Epithelial cell of esophagus (primary cell): ENCODE measurements around the gene ZFR.
"Not testable (repeated sequence)": the region's sequence is repeated elsewhere in the genome, so short reads cannot be mapped to it uniquely, and the experiment has no call there.

Experiments used
- DNase-seq: peaks from one replicate; pipeline ENCODE4 v3.0.0; 2010; ENCODE audit warnings: low read depth
- H3K4me3 ChIP-seq: 2 replicates; pipeline ENCODE4 v1.5.1; 2011; ENCODE audit warnings: mild to moderate bottlenecking, low read length, control low read depth
- TF ChIP-seq, protein P1 (sequence below): IDR thresholded peaks from 2 replicates; pipeline ENCODE4 v1.5.1; 2011; ENCODE audit warnings: low read depth, mild to moderate bottlenecking, low read length, control low read depth, inconsistent platforms; ENCODE audit not compliant: insufficient read depth; ENCODE audit errors: missing control alignments

ZFR gene

DNA sequence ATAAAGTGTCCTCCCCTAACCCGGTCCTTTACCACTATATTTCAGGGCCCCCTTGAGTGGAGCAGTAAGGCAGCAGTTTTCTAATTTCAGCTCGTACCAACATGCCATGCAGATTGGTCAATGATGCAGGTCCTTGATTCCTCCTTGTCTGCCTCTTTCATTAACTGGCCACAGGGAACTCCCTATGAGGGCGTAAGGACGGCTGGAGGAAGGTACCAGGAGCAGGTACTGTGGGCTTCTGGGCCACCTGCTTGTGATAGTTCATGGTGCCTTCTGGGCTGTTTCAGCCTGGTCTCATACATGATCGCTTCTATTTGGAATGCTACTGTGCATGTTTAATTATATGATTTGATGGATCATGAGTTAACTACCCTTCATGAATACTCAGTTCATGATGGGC, 9.4 kb upstream of the ZFR start:
- no peak for DNase-seq
- TF ChIP-seq, protein P1, sequence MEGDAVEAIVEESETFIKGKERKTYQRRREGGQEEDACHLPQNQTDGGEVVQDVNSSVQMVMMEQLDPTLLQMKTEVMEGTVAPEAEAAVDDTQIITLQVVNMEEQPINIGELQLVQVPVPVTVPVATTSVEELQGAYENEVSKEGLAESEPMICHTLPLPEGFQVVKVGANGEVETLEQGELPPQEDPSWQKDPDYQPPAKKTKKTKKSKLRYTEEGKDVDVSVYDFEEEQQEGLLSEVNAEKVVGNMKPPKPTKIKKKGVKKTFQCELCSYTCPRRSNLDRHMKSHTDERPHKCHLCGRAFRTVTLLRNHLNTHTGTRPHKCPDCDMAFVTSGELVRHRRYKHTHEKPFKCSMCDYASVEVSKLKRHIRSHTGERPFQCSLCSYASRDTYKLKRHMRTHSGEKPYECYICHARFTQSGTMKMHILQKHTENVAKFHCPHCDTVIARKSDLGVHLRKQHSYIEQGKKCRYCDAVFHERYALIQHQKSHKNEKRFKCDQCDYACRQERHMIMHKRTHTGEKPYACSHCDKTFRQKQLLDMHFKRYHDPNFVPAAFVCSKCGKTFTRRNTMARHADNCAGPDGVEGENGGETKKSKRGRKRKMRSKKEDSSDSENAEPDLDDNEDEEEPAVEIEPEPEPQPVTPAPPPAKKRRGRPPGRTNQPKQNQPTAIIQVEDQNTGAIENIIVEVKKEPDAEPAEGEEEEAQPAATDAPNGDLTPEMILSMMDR = no peak
- H3K4me3 ChIP-seq = no peak overlapping the region

DNA sequence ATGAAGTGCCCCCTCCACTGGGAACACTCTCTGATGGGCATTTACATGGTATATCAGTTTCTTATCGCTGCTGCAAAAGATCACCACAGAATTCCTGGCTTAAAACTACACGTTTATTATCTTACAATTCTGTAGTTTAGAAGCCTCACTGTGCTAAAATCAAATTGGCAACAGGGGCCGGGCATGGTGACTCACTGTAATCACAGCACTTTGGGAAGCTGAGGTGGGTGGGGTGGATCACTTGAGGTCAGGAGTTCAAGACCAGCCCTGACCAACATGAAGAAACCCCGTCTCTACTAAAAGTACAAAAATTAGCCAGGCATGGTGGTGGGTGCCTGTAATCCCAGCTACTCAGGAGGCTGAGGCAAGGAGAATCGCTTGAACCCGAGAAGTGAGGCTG, 7.8 kb upstream of the ZFR start:
- H3K4me3 ChIP-seq, DNase-seq: not testable (repeated sequence)

DNA sequence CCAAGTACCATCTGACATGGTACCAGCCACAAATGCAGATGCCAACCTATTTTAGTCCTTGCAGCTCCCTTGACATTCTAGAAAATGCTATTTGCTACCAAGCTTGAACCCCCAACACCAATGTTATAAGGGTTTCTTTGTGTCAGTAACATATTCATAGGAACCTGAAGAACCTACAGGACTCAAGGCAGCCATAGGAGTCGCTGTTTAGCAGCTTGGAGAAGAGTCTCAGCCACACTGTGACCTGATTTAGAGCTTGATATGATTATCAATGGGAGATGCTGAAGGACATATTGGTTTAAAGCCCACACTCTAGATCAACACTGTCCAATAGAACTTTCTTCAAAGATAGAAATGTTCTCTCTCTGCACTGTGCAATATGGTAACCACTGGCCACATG, 6.4 kb upstream of the ZFR start:
- TF ChIP-seq, protein P1 = peak; percentile 40
- peak; percentile 25 for DNase-seq
- no peak overlapping the region for H3K4me3 ChIP-seq

DNA sequence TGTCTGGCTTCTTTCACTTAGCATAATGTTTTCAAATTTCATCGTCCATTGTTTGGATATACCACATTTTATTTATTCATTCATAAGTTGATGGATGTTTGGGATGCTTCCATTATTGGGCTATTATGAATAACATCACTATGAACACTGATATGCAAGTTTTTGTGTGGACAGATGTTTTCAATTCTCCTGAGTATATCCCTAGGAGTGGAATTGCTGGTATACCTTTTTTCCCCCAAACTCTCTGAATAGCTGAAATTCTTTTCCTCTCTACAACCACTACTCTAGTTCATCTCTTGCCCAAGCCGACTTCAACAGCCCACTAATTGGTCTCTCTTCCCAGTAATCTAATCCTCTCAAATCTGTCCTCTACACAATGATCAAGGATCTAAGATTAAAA, 4.7 kb upstream of the ZFR start:
- TF ChIP-seq, protein P1 = no peak
- DNase-seq = no peak
- no peak overlapping the region for H3K4me3 ChIP-seq

DNA sequence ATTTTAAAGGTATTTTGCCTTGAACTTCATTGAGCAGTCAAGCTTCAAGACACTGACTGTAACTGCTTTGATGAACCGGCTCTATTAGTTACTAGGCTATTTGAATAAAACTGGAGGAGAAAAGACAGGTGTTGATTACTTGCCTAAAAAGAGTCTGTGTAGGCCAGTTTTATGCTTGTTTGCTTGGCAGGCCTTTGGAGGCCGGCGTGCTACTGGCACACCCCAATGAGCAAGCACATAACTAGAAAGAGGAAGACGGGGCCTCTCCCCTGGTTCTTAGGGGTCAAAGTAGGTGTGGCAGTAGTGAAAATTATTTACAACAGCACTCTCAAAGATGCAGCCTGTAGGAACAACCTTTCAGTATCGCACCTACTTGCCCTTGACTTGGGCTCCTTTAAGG, 2.1 kb upstream of the ZFR start:
- TF ChIP-seq, protein P1 = no peak
- no peak overlapping the region for H3K4me3 ChIP-seq
- DNase-seq = peak; percentile 33

DNA sequence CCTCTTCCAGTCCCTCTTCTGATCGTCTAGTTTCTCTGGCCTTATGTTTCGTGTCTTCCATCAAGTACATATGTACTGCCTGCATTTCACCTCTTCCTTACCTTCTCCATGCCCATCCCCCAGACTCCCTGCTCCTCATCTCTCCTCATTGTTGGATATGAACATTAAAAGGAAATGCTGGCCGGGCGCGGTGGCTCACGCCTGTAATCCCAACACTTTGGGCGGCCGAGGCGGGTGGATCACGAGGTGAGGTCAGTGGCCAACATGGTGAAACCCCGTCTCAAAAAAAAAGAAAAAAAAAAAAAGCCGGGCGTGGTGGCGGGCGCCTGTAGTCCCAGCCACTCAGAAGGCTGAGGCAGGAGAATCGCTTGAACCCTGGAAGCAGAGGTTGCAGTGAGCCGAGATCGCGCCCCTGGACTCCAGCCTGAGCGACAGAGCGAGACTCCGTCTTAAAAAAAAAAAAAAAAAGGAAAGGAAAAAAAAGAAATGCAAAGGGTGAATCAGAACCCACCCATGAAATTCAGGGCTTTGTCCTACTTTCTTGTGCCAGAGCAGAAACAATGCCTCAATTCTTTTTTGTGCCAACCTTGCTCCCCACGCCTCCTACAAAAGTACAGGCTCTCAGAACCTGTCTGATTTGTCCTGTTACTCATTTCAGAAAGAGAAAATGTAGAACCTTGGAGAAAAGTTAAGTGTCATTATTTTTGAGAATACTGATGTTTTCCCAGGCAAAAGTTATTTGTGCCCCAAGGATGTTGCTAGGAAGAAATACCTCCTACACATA, 1.5 kb upstream of the ZFR start:
- DNase-seq = no peak
- no peak overlapping the region for H3K4me3 ChIP-seq

DNA sequence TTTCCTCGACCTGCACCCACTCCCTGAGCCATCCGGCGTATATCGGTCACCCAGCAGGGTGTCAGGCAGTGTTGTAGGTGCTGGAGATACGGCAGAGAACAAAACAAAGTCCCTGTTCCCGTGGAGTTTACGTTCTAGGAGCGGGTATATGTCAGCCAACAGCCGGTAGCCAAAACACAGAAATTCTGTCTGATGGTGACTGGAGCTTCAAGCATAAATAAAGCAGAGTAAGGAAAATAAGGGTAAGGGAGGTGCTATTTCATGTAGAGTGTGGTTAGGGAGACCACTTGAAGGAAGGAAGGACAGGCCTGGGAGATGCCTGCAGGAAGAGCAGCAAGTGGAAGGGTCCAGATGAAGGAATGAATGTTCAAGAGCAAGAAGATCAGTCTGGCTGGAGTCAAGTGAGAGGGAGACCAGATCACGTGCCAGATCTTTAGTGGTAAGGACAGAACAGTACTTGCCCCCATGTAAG, 783 bp upstream of the ZFR start:
- DNase-seq = no peak
- TF ChIP-seq, protein P1 = no peak
- H3K4me3 ChIP-seq = peak overlapping the region; percentile 70

More for the DNA sequence above, 1.5 kb upstream of the ZFR start:
- TF ChIP-seq, protein P1 = no peak
